LNCaP clone FGC (cell line): ENCODE results near the gene ALLC.
A peak's percentile ranks its signal among the peaks of the same experiment; 100 is the strongest.

ENCODE experiments used
- DNase-seq: peaks from one replicate; pipeline ENCODE4 v3.0.0-alpha.2; 2011; ENCODE audit warnings: low read depth
- H3K4me3 ChIP-seq: 2 replicates; pipeline ENCODE4 v1.5.1; 2011; ENCODE audit warnings: mild to moderate bottlenecking, low read depth, low read length, control low read depth
- TF ChIP-seq, protein P1 (sequence below): IDR thresholded peaks from 2 replicates; pipeline ENCODE4 v1.5.1; 2012; ENCODE audit warnings: mild to moderate bottlenecking; ENCODE audit not compliant: control insufficient read depth, insufficient read depth; ENCODE audit errors: extremely low read depth

Gene ALLC

DNA sequence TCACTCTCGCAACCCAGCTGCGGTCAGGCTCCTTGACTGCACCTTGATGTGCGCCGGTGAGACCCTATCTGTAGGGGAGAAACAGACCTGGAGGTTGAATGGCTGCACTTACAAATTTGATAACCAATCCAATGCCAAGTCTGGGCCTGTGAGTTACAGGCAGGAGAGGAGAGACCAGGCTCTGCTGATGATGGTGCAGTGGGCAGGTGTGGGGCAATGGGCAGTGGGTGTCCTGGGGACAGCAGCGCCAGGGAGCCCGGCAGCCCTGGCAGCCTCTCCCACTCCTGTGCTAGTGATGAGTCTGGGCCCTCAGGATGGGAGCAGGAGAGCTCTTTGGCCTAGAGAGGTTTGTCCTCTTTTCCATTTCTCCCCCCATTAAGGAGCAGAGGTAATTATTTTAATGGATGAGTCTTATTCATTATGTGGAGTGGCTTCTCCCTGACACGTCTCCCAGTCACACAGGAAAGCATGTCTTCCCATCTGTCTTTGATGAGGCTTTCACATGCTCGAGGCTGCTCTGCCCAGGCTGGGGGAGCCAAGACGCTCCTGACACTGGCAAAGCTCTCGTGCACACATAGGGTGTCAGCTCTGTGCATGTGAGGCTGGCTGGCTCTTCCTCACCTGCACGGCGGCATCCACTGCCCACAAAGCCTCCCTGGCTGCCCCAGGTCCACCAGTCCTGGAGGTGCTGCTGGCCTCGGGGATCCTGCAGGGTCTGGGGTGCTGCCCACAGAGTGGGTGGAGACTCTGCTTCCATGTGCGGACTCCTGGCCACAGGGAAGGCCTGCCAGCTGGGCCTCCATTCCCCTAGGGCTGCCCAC, 10.0 kb upstream of the ALLC start:
- TF ChIP-seq, protein P1, sequence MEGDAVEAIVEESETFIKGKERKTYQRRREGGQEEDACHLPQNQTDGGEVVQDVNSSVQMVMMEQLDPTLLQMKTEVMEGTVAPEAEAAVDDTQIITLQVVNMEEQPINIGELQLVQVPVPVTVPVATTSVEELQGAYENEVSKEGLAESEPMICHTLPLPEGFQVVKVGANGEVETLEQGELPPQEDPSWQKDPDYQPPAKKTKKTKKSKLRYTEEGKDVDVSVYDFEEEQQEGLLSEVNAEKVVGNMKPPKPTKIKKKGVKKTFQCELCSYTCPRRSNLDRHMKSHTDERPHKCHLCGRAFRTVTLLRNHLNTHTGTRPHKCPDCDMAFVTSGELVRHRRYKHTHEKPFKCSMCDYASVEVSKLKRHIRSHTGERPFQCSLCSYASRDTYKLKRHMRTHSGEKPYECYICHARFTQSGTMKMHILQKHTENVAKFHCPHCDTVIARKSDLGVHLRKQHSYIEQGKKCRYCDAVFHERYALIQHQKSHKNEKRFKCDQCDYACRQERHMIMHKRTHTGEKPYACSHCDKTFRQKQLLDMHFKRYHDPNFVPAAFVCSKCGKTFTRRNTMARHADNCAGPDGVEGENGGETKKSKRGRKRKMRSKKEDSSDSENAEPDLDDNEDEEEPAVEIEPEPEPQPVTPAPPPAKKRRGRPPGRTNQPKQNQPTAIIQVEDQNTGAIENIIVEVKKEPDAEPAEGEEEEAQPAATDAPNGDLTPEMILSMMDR: no peak
- H3K4me3 ChIP-seq: no peak overlapping the region
- no peak for DNase-seq

DNA sequence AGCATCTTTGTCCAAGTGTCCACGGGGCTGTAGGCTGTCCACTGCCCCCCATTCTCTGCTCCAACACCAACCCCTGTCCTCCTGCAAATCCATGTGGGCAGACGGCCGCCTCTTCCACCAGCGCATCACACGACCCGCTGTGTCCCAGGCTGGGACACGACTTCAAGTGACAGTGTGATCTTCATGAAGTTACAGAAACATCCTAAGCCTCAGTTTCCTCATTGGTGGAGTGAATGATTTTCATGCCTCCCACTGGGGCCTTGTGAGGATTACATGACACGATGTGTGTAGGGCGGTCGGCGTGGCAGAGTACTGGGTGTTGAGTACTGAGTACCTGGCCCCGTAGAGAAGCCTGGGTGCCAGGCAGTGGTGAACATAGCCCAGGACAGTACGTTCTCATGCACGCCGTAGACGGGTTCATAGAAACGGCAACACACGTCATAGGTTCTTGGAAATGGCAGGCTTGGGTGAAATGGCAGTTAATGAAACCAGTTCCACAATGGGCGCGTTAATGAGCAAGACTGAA, 9.3 kb upstream of the ALLC start:
- TF ChIP-seq, protein P1: no peak

DNA sequence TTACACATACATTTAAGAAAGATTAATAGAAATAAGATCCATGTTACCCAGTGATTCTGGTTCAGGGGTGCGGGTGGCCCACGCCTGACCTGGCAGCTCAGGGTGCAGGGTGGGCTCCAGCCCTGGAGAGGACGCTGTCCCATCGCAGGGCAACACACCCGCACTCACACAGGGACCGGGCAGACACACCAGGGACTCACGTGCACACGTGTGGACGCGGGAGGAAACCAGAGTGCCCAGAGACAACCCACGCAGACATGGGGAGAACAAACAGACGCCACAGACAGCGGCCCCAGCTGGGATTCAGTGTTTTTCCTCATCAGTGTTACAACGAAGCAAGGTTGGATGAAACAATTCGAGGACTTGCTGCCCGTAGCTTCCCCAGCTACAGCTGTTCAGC, 8.4 kb upstream of the ALLC start:
- TF ChIP-seq, protein P1: no peak
- H3K4me3 ChIP-seq: no peak overlapping the region
- DNase-seq: no peak

More for the DNA sequence above, 9.3 kb upstream of the ALLC start:
- no peak for DNase-seq
- H3K4me3 ChIP-seq: no peak overlapping the region

DNA sequence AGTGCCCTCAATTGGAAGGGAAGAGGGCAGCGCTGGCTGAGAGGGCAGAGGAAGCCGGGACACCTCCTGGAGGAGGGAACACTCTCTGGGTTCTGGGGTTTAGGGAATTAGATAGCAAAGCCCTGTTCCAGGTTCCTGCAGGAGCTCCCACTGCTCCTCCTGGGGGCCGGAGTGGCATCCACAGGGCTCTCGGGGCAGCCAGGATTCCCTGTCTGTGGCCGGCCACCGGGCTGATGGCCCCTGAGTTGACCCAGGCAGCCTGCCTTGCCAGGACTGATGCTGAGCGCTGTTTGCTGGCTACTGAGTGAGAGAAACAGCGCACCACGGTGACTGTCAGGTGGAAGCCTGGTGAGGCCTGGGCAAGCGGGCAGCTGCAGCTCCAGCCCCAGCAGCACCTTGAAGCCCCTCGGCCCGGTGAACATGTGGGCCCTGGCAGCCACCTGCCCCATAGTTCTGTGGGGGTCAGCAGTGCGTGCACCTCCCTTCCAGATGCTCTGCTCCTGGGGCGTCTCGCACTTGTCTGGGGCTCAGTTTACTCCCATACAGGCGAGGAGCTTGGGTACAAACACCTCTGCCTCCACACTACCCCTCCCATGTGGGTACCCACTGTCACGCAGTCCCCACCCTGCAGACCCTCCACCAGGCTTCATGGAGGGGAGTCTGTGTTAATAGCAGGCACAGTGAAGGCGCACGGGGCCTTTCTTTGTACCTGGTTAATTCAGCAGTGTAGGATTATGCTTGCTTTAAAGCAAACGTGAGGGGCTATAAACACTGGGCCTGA, 7.7 kb upstream of the ALLC start:
- no peak overlapping the region for H3K4me3 ChIP-seq
- TF ChIP-seq, protein P1: no peak
- DNase-seq: no peak

DNA sequence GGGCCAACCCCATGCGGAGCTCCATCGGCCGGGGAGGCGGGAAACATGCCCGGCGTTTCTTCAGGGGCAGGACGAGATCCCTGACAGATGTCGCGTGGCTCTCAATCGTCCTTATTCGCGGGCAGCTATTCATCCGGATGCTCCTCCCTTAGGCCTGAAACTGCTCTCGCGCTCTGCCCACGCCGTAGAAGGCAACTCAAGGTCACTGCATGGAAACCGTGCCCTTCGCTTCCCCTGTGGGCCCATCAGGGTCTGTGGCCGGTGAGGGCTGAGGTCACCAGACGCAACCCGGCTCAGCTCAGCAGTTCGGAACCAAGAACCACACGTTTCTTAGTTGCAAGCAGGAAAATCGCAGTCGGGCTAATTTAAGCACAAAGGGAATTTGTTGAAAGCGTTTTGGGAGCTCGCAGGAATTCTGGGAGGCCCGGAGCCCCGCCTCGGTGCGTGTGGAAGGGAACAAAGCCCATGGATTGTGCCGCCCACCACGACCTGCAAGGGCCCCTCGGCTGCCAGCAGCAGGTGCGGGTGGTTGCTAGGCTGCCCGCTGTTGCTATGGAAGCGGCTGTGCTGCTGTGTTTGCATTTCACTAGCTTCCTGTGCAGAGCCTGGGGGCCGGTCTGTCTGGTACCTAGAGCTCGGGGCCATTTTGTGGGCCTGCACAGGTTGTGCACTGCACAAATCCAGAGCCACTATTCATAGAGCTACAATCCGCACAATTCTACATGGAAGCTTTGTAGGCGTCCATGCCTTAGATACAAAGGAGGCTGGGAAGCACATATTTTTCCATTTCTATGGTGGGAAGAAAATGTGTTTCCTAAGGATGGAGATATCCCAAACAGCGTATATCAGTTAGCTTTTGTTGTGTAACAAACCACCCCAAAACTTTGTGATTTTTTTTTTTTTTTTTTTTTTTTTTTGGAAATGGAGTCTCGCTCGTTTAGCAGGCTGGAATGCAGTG, 6.0 kb upstream of the ALLC start:
- peak; percentile 48 for DNase-seq
- TF ChIP-seq, protein P1: no peak
- H3K4me3 ChIP-seq: no peak overlapping the region

DNA sequence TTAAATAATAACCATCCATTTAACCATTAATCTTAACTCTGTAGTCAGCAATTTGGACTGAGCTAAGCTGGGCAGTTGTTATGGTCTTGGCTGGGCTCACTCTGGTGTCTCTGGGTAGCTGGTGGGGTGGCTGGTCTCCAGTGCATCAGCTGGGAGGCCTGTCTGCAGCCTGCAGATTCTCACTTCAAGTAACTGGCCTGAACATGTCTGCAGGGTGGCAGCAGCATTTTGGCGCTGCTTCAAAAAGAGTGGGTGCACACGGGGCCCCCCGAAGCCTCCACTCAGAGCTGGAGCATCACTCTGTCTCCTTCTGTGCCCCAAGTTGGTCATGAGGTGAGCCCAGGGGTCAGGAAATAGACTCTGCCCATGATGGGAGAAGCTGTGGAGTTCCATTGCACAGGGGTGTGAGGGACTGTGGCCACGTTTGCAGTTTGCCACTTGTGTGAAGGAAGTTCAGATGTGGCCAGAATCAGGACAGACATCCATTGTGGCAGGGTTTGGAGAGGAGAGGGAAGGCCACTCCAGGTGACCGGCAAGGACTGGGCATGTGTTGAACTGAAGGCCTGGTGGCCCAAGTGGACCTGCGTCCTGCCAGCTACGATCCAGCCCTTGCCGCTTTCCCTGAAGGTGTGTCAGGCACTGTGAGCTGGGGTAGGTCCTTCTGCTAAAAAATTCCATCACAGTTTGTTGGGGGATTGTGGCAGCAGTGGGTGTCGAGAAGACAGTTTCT, 4.9 kb upstream of the ALLC start:
- TF ChIP-seq, protein P1: no peak
- DNase-seq: no peak
- no peak overlapping the region for H3K4me3 ChIP-seq
